HG03460 (cell line): ENCODE data around the gene SDK1.

Experiments
- ATAC-seq: cut with Tn5 transposase; IDR thresholded peaks from one replicate; pipeline ENCODE4 v1.9.1; 2021; ENCODE audit not compliant: unreplicated experiment

The SDK1 gene

GRCh38 chr7:4113271-4113670 lies 812.2 kb downstream of the SDK1 start:
- ATAC-seq, result no peak

- no peak for ATAC-seq
These were observed 812.9 kb downstream of the SDK1 start for GRCh38 chr7:4113976-4114375.

DNA sequence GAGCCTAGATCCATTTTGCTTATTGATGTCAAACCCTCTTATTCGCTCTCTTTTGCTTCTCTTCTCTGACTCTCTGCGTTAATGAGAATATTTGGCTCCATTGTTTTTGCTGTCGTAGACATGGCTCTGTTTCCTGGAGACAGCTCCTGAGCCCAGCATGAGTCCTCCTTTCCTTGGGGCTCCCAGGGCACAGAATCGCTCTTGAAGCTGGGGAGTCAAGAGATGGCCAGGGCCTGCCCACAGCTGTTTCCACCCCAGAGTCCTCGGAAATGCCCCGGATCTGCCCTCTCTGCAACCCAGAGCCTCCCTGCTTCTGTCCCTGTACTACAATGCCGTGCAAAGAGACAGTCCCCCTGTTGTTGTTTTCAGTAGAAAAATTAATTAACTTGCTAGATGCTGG lies 814.4 kb downstream of the SDK1 start:
- ATAC-seq, result no peak

DNA sequence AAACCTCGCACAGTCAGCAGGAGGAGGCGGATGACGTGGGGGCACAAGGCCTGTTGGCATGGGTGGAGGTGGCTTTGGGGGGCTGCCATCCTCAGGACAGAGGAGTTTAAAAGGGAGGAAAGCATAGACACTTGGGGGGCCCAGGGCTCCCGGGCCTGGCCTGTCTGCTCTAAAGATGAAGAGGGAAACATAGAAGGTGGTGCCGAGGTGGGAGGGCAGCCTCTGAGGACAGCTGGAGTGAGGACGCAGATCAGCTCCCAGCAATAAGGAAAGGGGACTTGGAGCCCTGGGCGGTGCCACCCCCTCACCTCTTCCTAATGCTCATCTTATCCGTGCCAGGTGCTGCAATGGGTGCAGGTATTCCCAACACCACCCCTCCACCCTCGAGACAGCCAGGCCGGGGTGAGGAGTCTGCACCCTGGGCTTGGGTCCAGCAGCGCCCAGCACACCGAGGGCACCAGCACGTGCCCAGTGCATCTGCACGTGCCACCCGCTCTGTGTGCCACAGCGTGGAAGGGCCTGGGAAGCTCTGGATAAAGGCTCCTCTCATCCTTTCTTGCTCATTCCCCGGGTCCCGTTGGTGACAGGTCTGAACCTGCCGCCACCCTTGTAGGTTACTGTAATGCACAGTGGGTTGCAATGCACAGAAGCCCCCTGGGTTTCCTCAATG lies 815.0 kb downstream of the SDK1 start:
- ATAC-seq, result no peak

DNA sequence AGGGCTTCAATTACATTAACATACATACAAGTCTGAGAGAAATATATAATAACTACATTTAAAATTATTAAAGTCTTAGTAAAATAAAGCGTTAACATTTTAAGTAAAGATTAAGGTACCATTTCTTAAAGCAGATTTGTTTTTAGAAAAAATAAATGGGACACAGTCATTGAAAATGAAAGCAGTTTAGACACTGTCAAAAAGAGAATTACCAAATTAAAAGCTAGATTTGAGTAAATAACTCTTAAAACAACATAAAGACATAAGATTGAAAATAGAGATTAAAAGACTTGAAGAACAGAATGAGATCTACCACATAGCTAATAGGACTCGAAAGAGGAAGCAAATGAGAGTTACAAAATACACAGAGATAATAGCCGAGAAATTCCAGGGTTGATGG lies 818.8 kb downstream of the SDK1 start:
- ATAC-seq, result no peak

DNA sequence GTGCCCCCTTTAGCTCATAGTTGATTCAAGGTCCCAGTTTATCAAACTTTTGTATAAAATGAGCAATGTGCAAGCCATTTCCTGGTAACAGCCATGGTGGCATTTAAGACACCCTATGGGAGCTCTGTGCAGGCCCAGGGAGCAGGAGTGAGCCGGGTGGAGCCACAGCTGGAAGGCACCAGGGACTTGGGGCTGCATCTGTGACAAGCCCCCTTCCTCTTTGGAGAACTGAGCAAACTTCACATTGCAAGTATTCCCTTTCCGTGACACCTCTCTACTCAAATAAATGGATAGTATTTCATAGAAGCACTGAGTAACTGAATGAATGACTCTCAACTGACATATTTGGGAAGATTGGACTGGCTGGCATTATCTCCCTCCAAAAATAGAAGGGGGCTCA lies 822.3 kb downstream of the SDK1 start:
- ATAC-seq, result no peak

- ATAC-seq, result no peak
These were observed 822.8 kb downstream of the SDK1 start for GRCh38 chr7:4123823-4124222.

GRCh38 chr7:4124556-4125477 lies 823.8 kb downstream of the SDK1 start:
- no peak for ATAC-seq

DNA sequence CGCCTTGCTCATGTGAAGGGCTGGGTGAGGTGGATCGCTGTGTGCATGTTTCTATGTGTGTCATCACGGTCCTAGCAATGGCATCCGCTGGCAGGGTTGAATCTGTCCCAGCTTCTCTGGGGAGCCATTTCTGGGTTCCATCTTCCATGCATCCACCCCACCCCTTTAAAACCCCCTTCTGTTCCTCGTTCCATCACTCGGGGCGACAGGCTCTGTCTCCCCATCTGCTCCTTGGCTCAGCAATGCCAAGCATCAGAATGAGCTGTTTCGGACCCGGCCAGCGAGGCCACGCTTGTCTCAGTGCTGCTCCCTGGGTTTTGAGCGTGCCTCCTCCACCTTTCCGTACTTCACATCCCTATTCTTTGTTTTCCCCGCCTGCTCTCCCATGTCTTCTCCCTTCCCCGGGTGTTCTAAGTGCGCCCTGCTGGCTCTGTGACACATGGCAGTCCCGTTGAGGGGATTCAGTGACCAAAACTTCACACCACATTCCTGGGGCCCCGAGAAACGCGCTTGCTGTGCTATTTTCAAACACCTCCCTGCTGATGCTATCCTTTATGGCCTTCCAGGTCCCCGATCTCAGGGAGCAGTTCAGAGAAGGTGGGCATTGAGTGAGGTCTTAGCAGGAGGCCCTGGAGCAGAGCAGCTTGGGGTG lies 827.0 kb downstream of the SDK1 start:
- ATAC-seq, result no peak

DNA sequence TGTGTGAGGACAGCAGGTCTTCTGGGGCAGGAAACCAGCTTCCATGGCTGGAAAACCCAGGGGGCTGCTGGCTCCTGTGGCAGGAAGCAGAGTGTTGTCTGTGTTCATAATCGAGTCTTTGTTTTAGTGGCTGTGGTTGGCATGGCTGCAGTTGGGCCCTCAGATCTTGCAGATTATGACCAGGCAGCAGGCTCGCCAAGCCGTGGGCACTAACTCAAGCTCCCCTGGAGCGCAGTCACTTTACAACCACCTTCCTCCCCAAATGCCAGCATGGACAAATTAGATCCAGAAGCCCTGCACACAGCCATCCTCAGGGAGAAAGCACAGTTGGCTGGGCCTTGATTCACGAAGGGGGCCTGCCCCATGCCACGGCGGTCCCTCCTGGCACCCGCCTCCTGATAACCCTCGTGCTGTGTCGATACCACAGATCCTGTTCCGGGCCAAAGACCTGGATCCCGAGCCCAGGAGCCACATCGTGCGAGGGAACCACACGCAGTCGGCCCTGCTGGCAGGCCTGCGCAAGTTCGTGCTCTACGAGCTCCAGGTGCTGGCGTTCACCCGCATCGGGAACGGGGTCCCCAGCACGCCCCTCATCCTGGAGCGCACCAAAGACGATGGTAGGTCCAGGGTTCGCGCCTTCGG lies 828.5 kb downstream of the SDK1 start:
- ATAC-seq, result no peak

GRCh38 chr7:4131063-4131462 lies 830.0 kb downstream of the SDK1 start:
- no peak for ATAC-seq

DNA sequence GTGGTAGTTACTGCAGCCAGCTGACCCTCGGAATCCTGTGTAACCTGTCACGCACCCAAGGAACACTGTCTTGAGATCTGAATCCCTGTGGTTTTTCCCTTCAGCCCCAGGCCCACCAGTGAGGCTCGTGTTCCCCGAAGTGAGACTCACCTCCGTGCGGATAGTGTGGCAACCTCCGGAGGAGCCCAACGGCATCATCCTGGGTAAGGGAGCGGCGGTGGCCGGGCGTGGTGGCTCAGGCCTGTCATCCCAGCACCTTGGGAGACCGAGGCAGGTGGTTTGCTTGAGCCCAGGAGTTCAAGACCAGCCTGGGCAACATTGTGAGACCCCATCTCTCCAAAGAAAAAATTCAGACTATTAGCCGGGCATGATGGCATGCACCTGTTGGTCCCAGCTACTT lies 831.2 kb downstream of the SDK1 start:
- no peak for ATAC-seq

DNA sequence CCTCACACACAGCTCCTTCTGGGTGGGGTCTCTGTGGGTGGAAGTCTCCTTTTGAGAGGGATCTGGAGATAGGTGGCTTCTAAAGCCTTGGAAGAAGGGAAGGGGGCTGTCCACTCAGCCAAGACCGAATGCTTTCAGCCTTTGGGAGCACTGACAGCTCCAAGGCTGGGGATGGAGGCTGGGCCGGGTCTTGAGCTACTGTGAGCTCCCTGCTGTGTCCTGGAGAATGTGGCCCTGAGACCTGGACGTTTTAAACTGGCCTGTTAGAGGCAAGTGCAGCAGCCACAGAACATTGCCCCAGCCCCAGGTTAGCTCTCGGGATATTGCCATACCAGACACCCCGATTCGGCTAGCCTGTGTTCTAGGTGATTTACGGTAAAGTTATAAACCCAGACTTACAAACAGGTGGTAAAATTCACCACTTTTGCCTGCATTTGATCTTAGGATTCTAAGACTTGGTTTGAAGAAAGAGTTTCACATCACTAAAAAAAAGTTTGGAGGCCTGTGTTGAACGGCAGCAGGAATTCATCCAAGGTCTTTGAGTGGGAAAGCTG lies 832.5 kb downstream of the SDK1 start:
- ATAC-seq, result no peak

- ATAC-seq, result no peak
These were observed 833.2 kb downstream of the SDK1 start for GRCh38 chr7:4134204-4134603.

DNA sequence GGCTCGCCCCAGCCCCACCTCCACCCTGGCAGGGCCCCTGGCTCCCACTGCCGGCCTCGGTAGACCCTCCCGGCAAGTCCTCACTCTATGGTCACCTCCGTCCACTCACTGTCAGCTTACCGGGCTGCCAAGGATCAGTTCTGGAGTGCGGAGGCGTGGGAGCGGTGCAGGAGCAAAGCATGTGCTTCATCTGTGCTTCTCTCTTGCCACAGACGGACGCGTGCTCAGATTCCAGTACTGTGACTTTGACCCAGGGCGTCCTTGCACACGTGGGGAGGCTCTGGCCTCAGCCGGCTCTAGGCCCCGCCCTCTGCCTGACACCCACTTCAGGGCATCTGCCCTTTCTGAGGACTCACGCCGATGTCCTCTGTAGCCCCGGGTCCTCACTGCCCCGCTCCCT lies 833.6 kb downstream of the SDK1 start:
- ATAC-seq, result no peak

DNA sequence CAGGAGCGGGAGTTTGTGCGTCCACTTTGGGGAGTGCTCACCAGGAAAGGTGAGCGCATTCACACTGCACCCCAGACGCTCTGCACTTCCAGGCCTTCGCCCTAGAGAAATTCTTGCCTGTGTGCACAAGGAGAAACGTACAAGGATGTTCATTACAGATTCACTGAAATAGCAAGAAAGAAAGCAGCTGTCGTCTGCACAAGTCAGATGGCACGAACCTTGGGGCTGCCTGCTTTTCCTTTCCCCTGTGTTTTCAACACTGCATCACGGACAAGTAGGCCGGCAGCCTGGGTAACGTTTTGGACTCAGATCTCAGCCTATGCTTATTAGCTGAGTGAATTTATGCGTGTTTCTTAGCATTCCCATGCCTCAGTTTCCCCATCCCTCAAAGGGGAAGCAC lies 834.2 kb downstream of the SDK1 start:
- ATAC-seq, result no peak

DNA sequence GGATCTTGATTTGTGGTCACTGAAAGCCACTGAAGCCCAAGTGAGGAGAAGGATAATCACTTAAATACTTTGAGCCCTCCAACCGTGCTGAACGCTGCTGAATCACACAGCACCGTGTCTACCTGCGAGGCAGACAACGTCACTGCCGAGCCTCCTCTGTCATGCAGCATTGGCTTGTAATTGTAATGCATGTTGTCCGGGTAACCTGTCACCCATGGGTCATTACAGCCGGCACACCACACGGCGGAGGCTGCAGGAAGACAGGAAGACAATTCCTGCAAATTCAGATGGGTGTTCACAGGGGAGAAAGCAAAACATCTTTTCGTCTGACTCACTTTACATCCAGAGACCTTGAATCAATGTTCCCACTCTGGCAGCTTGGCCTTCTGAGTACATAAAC lies 835.0 kb downstream of the SDK1 start:
- no peak for ATAC-seq

- no peak for ATAC-seq
These were observed 835.6 kb downstream of the SDK1 start for GRCh38 chr7:4136501-4137110.

DNA sequence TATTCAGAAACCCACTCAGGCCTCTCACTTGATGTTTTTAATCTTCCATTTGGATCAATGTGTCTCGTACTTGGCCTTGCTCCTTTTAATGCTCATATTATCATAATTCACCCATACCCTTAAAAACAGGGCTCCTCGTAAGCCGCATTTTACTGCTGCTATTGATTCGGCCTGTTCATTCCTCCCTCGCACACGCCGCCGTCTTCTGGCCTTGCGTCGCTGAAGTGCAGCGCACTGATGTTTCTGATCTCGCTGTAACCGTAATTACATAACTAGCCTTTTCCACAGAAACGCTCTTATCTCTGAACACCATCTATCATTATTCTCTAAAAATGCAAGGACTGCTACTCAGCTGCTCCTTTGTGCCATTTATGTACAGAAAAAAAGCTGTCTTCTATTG lies 836.5 kb downstream of the SDK1 start:
- no peak for ATAC-seq

- no peak for ATAC-seq
These were observed 837.8 kb downstream of the SDK1 start for GRCh38 chr7:4138866-4139265.
